Stimulated activated CD8-positive, alpha-beta memory T cell treated with anti-CD3 and anti-CD28 coated beads, Interleukin-15, amount 100 ng/mL, for 48 hours (primary cell): ENCODE data around the gene ZNF169.
"Not testable (repeated sequence)": the region's sequence is repeated elsewhere in the genome, so short reads cannot be mapped to it uniquely, and the experiment has no call there.

Source experiments
- DNase-seq, 2 donors: peaks; one replicate each; pipeline ENCODE4 v3.0.0-alpha.2; 2020; ENCODE audit warnings: low read depth in 2 of 2

Gene ZNF169

DNA sequence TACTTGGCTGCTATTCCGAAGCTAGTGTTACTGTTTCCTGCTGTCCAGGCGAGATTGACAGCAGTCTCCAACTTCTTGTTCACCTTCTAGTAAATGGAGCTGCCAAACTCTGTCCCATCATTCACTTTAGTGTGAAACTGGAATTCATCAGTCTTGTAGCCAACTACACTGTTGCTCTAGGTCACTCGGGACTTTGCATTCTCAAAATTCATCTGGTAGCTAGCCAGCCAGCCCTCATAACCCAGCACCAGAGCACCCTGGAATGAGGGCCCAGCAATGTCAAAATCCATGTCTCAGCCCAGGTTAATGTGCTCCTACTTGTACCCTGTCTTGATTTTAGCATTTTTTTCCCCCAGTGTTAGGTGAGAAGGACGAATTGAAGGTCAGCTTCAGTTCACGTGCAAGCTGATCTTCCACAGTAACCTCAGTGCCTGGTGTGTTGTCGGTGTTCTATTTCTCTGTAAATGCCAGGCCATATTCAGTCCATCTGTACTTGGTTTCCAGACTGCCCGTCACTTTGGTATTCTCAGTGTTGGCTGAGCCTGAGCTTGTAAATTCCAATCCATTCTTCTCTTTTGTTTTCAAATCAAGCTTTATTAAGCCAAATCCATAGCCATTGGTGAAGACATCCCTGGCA lies 28.9 kb downstream of the ZNF169 start:
- DNase-seq = no peak

DNA sequence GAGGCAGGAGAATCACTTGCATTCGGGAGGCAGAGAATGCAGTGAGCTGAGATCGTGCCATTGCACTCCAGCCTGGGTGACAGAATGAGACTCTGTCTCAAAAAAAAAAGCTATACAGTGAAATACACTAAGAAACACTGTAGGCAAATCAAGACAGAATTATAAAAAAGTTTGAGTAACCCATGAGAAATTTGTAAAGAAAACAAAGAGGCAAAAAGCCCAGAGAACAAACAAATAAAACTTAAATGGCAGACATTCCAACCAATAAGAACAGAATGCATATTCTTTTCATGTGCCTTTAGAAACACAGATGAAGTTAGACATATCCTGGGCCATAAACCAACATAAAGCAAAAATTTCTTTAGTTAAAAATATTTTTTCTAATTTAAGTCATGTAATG lies 30.6 kb downstream of the ZNF169 start:
- no peak for DNase-seq

- no peak for DNase-seq
Observed at GRCh38 chr9:94298949-94299599, 40.0 kb downstream of the ZNF169 start.

DNA sequence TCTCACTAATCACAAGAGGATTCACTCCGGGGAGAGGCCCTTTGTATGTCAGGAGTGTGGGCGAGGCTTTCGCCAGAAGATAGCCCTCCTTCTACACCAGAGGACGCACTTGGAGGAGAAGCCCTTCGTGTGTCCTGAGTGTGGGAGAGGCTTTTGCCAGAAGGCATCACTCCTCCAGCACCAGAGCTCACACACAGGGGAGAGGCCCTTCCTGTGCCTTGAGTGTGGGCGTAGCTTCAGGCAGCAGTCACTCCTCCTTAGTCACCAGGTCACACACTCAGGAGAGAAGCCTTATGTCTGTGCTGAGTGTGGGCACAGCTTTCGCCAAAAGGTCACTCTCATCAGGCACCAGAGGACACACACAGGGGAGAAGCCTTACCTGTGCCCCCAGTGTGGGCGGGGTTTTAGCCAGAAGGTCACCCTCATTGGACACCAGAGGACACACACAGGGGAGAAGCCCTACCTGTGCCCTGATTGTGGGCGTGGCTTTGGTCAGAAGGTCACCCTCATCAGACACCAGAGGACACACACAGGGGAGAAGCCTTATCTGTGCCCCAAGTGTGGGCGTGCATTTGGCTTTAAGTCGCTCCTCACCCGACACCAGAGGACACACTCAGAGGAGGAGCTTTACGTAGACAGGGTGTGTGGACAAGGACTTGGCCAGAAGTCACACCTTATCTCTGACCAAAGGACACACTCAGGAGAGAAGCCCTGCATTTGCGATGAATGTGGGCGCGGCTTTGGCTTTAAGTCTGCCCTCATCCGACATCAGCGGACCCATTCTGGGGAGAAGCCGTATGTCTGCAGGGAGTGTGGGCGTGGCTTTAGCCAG lies 41.6 kb downstream of the ZNF169 start:
- no peak for DNase-seq

DNA sequence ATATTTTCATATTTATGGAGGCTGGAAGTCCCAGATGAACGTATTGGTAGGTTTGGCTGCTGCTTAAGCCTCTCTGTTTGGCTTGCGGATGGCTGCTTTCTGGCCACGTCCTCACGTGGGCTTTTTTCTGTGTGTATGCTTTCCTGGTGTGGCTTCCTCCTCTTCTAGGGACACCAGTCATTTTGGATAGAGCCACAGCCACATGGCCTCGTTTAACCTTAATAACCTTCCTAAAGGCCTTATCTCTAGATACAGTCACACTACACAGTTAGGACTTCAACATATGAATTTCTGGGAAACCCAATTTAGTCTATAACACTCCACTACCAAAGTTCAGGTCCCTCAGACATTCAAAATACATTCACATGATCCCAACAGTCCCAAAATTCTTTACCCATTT lies 42.5 kb downstream of the ZNF169 start:
- DNase-seq = no peak

- DNase-seq = no peak
Observed at GRCh38 chr9:94302426-94302825, 43.3 kb downstream of the ZNF169 start.

DNA sequence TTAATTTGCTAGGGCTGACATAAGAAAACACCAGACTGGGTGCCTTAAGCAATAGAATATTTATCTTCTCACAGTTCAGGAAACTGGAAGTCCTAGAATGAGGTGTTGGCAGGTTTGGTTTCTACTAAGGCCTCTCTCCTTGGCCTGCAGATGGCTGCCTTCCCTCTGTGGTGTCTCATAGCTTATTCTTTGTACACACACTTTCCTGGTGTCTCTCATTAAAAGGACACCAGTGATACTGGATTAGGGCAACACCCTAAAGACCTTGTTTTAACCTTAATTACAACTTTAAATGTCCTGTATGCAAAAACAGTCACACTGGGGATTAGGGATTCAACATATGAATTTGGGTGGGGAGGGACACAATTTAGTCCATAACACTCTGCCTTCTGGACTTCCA lies 44.2 kb downstream of the ZNF169 start:
- DNase-seq = no peak

DNA sequence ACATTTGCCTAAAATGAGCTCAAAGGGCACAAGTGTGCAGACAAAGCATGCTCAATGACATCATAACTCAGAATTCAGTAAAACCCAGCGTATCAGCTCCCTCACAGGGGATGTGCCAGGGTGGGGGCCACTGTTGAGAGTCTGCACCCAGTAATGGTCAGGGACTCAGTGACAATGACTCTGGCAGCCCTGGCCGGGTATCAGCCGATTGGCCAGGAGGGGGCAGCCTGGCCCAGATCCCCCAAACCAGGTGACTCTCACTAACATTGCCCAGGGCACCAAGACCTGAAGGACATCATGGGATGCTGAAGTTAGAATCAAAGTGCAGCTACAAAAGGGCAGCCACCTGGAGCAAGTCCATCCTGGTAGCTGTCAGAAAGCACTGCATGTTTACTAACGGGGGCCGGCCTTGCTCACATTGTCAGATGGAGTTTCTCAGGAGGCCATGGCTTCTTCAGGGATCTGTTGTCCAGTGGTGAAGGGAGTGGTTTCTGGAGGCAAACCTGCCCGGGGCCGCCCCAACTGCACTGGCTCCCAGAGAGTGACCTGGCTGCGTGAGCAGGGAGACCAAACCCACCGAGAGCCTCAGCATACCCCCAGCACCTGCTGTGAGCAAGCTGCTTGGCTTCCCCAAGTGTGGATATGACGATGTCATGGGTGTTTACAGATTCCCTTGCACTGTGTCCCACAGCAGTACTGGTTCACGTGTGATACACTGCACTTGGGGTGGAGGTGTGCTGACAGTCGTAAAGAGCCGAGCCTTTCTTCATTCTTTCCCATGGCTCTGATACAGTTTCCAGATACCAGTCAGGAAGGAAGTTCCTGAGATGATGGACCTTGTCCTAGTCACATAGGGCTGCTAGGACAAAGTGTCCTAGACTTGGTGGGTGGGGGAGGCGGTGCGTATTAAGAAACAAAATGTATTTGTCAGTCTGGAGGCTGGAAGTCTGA lies 56.2 kb downstream of the ZNF169 start:
- DNase-seq = not testable (repeated sequence)

GRCh38 chr9:94316236-94316635 lies 57.1 kb downstream of the ZNF169 start:
- not testable (repeated sequence) for DNase-seq

- DNase-seq = not testable (repeated sequence)
Observed at GRCh38 chr9:94317949-94318657, 59.0 kb downstream of the ZNF169 start.

GRCh38 chr9:94322342-94322940 lies 63.3 kb downstream of the ZNF169 start:
- DNase-seq = not testable (repeated sequence)

DNA sequence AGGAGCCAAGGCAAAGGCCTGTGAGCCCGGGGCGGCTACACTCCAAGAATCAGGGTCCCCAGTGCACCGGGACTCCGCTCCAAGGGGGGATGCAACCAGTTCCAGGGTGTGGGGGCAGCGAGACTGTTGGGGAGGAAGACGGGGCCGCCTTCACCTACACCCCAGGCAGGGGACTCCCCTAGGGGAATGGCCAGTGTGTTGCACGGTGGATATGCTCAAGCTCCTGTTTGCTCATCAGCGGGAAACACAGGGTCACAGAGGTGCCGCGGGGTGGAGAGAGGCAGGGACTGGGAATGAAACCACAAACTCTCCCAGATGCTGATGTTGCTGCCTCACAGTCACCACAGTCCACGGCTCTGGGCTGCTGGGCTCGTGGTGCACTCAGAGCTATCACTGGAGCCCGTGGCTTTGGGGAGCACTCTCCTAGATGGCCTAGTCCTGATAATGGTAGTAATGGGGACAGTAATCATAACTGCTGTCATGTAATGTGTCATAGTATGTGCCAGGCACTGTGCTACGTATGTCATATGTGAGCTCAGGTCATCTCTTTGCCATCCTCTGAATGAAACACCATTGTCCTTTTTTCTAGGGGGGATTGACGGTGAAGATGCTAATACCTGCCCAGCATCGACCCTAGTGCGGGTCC lies 64.2 kb downstream of the ZNF169 start:
- DNase-seq = not testable (repeated sequence)

DNA sequence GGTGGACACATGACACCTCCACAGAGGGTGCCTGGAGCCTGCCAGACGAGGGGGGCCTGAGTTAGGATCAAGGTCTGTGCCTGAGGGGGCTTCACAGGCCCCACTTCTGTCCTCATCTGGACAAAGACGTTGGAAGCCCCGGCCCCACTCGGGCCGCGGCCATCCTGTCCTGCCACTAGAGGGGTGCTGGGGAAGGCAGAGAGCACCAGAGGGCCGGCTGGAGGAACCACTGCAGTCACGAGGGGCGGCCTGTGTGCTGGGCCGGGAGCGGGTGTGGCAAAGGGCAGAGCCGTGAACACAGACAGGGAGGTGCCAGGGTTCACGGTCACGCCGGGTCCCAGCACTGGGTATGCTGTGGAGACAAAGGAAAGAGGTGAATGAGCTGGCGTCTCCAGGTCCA lies 66.5 kb downstream of the ZNF169 start:
- DNase-seq = not testable (repeated sequence)

- DNase-seq = not testable (repeated sequence)
Observed at GRCh38 chr9:94328544-94328943, 69.4 kb downstream of the ZNF169 start, which contains the start of gene NUTM2F. TSS of gene NUTM2F (minus strand) at chr9:94328644. CDS start at chr9:94328623, 21 bp downstream.

GRCh38 chr9:94336445-94336844 lies 77.3 kb downstream of the ZNF169 start:
- DNase-seq = not testable (repeated sequence)

DNA sequence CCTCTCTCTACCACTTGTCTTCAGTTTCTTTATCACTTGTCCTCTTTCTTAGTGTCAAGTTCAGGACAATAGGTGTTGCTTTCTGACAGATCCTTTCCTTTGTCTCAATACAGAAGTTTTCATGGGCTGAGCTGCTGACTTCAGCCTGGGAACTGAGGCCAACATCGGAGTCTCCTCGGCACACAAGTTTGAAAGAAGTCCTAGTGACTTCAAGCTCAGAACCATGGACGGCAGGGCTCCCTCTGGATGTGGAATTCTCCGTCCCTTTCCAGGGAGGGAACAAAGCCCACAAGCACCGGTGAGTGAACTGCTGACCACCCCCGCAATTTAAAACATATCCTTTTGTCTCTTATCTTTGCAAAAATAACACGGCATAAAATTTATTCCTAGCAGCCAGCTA lies 79.6 kb downstream of the ZNF169 start:
- not testable (repeated sequence) for DNase-seq

GRCh38 chr9:94339657-94340056 lies 80.6 kb downstream of the ZNF169 start:
- DNase-seq = not testable (repeated sequence)

GRCh38 chr9:94340750-94341149 lies 81.7 kb downstream of the ZNF169 start:
- DNase-seq = not testable (repeated sequence)

DNA sequence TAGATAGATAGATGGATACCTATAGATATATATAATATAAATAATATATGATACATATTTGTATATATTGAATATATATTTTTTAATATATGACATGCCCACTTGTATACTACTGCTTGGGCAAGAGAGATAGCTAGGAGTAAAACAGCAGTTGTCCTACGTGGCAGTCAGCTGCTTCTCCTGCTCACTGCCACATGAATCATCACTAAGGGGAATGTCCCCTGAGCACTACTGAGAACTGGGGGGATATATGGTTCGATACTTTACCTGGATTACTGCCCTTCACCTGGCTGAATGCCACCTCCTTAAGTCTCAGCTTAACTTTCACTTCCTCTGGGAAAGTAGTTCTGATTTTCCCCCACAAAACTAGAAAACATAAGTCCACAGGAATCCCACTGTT lies 82.6 kb downstream of the ZNF169 start:
- DNase-seq = not testable (repeated sequence)

DNA sequence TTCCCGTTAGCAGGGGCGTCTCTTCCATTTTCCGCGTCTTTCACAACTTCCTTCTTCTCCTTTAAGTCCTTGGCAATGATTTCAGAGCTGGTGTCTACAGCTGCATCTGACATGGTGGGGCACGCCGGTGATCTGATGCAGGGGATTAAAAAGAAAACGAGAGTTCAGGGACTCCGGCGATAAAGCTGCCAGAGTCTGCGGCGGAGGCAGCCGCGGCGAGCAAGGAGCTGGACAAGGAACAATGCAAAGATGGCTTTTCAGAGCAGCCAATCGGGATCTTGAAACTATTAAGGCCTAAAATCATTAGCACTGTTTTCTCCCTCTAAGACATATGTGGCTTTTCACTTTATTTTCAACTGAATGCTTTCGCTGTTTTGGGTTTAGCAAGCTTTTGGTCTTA lies 88.4 kb downstream of the ZNF169 start:
- DNase-seq = not testable (repeated sequence)
